H9 (cell line): Measurements from ENCODE around the gene ANKHD1. TPM values are rescaled to one million over a fixed set of nuclear protein-coding genes. Genes with fewer than 3 reads are reported as not detected.

Experiments used
- DNase-seq: peaks from one replicate; pipeline ENCODE4 v3.0.0-alpha.2; 2017
- H2AFZ ChIP-seq: one replicate; pipeline ENCODE4 v1.6.1; 2013; ENCODE audit warnings: mild to moderate bottlenecking, low read length, control low read depth, moderate library complexity
- H2AK5ac ChIP-seq: 2 replicates; pipeline ENCODE4 v1.6.1; 2013; ENCODE audit warnings: low read length, control low read depth, mixed read lengths; ENCODE audit not compliant: insufficient read length
- H2BK120ac ChIP-seq: one replicate; pipeline ENCODE4 v1.6.1; 2013; ENCODE audit warnings: low read depth, mild to moderate bottlenecking, low read length, control low read depth, inconsistent platforms; ENCODE audit not compliant: poor library complexity, severe bottlenecking
- H2BK12ac ChIP-seq: 2 replicates; pipeline ENCODE4 v1.6.1; 2013; ENCODE audit warnings: low read length, control low read depth, mixed read lengths, low read depth; ENCODE audit not compliant: insufficient read length
- H2BK15ac ChIP-seq: 2 replicates; pipeline ENCODE4 v1.6.1; 2013; ENCODE audit warnings: low read depth, low read length, control low read depth
- H2BK20ac ChIP-seq: one replicate; pipeline ENCODE4 v1.6.1; 2013; ENCODE audit warnings: low read depth, mild to moderate bottlenecking, low read length, control low read depth, inconsistent platforms; ENCODE audit not compliant: poor library complexity, severe bottlenecking
- H2BK5ac ChIP-seq: 2 replicates; pipeline ENCODE4 v1.6.1; 2013; ENCODE audit warnings: low read length, control low read depth, mixed read lengths; ENCODE audit not compliant: insufficient read length
- H3K14ac ChIP-seq: 2 replicates; pipeline ENCODE4 v1.6.1; 2013; ENCODE audit warnings: low read length, control low read depth; ENCODE audit not compliant: insufficient read depth
- H3K18ac ChIP-seq: 2 replicates; pipeline ENCODE4 v1.6.1; 2013; ENCODE audit warnings: low read depth, mild to moderate bottlenecking, mixed read lengths, low read length, control low read depth; ENCODE audit not compliant: insufficient read length
- H3K23ac ChIP-seq: 2 replicates; pipeline ENCODE4 v1.6.1; 2013; ENCODE audit warnings: low read length, control low read depth, mixed read lengths, low read depth; ENCODE audit not compliant: insufficient read length
- H3K23me2 ChIP-seq: 2 replicates; pipeline ENCODE4 v1.6.1; 2013; ENCODE audit warnings: low read depth, mild to moderate bottlenecking, mixed read lengths, low read length, control low read depth; ENCODE audit not compliant: insufficient read length, poor library complexity, severe bottlenecking
- H3K27ac ChIP-seq: 2 replicates; pipeline ENCODE4 v1.5.1; 2013; ENCODE audit warnings: low read length, control low read depth, mixed read lengths, low read depth; ENCODE audit not compliant: insufficient read length
- H3K27me3 ChIP-seq: 2 replicates; pipeline ENCODE4 v1.6.1; 2013; ENCODE audit warnings: low read length, control low read depth, inconsistent platforms; ENCODE audit not compliant: insufficient read depth
- H3K4ac ChIP-seq: 2 replicates; pipeline ENCODE4 v1.6.1; 2013; ENCODE audit warnings: low read depth, mild to moderate bottlenecking, control low read depth, inconsistent platforms, low read length, moderate library complexity
- H3K4me1 ChIP-seq: 2 replicates; pipeline ENCODE4 v1.6.1; 2013; ENCODE audit warnings: low read length, control low read depth, inconsistent platforms; ENCODE audit not compliant: insufficient read depth
- H3K4me2 ChIP-seq: 2 replicates; pipeline ENCODE4 v1.6.1; 2013; ENCODE audit warnings: low read length, control low read depth, mixed read lengths; ENCODE audit not compliant: insufficient read length, insufficient read depth
- H3K56ac ChIP-seq: 2 replicates; pipeline ENCODE4 v1.6.1; 2013; ENCODE audit warnings: low read depth, mild to moderate bottlenecking, mixed read lengths, low read length, control low read depth; ENCODE audit not compliant: insufficient read length
- H3K79me1 ChIP-seq: 2 replicates; pipeline ENCODE4 v1.6.1; 2013; ENCODE audit warnings: low read depth, mild to moderate bottlenecking, moderate library complexity, low read length, control low read depth, inconsistent platforms; ENCODE audit not compliant: insufficient read depth, poor library complexity, severe bottlenecking
- H3K79me2 ChIP-seq: 2 replicates; pipeline ENCODE4 v1.6.1; 2013; ENCODE audit warnings: low read length, control low read depth, inconsistent platforms; ENCODE audit not compliant: insufficient read depth
- H3K9ac ChIP-seq: 2 replicates; pipeline ENCODE4 v1.6.1; 2013; ENCODE audit warnings: low read length, control low read depth, mixed read lengths; ENCODE audit not compliant: insufficient read length; ENCODE audit errors: extremely low read depth
- H3K9me3 ChIP-seq: one replicate; pipeline ENCODE4 v1.6.1; 2013; ENCODE audit warnings: low read depth, low read length, inconsistent platforms; ENCODE audit not compliant: control insufficient read depth
- H3T11ph ChIP-seq: one replicate; pipeline ENCODE4 v1.6.1; 2013; ENCODE audit warnings: mild to moderate bottlenecking, low read length, control low read depth, inconsistent platforms
- H4K20me1 ChIP-seq: one replicate; pipeline ENCODE4 v1.6.1; 2013; ENCODE audit not compliant: control insufficient read depth, insufficient read length, insufficient read depth
- H4K5ac ChIP-seq: 2 replicates; pipeline ENCODE4 v1.6.1; 2013; ENCODE audit warnings: low read depth, mild to moderate bottlenecking, mixed read lengths, low read length, control low read depth; ENCODE audit not compliant: insufficient read length
- H4K8ac ChIP-seq: replicated peaks from 2 replicates; pipeline ENCODE4 v1.6.1; 2013; ENCODE audit warnings: low read length, control low read depth, mixed read lengths, low read depth; ENCODE audit not compliant: insufficient read length
- H4K91ac ChIP-seq: 2 replicates; pipeline ENCODE4 v1.6.1; 2013; ENCODE audit warnings: low read depth, mild to moderate bottlenecking, moderate library complexity, mixed read lengths, low read length, control low read depth; ENCODE audit not compliant: insufficient read length
- H3K27ac Mint-ChIP-seq, 3 experiments: 2 replicates in 2 of 3; 3 replicates in 1 of 3; pipeline ENCODE4 v1.8.0; 2020 to 2021; ENCODE audit warnings: mixed read lengths in 3 of 3, mild to moderate bottlenecking in 1 of 3, moderate library complexity in 1 of 3
- H3K27me3 Mint-ChIP-seq: 2 replicates; pipeline ENCODE4 v1.8.0; 2021; ENCODE audit warnings: low read depth, mild to moderate bottlenecking, moderate library complexity, mixed read lengths
- H3K36me3 Mint-ChIP-seq, 3 experiments: 2 replicates in 2 of 3; 3 replicates in 1 of 3; pipeline ENCODE4 v1.8.0; 2020 to 2021; ENCODE audit warnings: low read depth in 3 of 3, mixed read lengths in 3 of 3; ENCODE audit not compliant: insufficient read depth in 1 of 3
- H3K4me1 Mint-ChIP-seq, 2 experiments: 2 replicates each; pipeline ENCODE4 v1.8.0; 2020; ENCODE audit warnings: mixed read lengths in 2 of 2
- H3K4me3 Mint-ChIP-seq, 2 experiments: 2 replicates in 1 of 2; 3 replicates in 1 of 2; pipeline ENCODE4 v1.8.0; 2020 to 2021; ENCODE audit warnings: mild to moderate bottlenecking in 2 of 2, mixed read lengths in 2 of 2, moderate library complexity in 1 of 2
- H3K9me3 Mint-ChIP-seq, 2 experiments: 2 replicates in 1 of 2; 3 replicates in 1 of 2; pipeline ENCODE4 v1.8.0; 2020; ENCODE audit warnings: mild to moderate bottlenecking in 2 of 2, mixed read lengths in 2 of 2, moderate library complexity in 1 of 2
- CTCF ChIP-seq: fragments of 200-600 bp; sonication (generic); conservative IDR thresholded peaks from 3 replicates; pipeline ENCODE4 v1.8.0; 2021; ENCODE audit warnings: antibody characterized with exemption, mild to moderate bottlenecking
- WGBS: extraction: QIAGEN DNeasy Blood & Tissue Kit; methylation state at CpG from one replicate; pipeline ENCODE4 v1.1.7; 2013; ENCODE audit warnings: missing lambda C conversion rate, low lambda C conversion rate, mixed read lengths; ENCODE audit not compliant: insufficient read length; ENCODE audit errors: extremely low coverage; 5-methylcytosine and 5-hydroxymethylcytosine counted together
- total RNA-seq: library from RNA; stranded (reverse); gene quantifications from 2 replicates; pipeline ENCODE4 v1.2.1, GENCODE V29; 2021

The ANKHD1 gene
- total RNA-seq, 1 experiment from 2014 or later: 105 TPM

DNA sequence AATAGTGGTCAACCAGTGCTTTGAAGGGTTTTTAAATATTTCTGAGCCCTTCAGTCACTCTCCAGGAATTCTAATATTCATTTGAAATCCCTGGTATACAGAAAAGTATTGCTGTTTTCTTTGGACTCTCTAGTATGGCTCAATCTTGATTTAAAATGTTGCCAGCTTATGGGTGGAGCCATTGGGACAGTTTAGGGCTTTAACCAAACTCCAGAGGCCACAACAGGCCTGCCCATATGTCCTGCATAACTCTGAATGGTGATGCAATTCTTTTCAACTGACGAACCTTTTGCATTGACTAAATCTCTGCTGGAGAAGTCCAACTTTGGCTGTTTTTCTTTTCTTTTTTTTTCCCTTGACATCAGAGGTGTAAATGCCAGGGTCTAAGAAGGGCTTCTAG lies 10.3 kb upstream of the ANKHD1 start:
- no peak for TF ChIP-seq CTCF
- no peak overlapping the region for H3K27ac Mint-ChIP-seq
- no peak overlapping the region for H2BK12ac ChIP-seq
- H3K23me2 ChIP-seq: no peaks in the 10 kb centered on the region
- DNase-seq: no peak
- H4K5ac ChIP-seq: no peak overlapping the region
- no peak overlapping the region for H2AFZ ChIP-seq
- no peaks in the 10 kb centered on the region for H3K27me3 ChIP-seq
- H3K4me1 Mint-ChIP-seq: no peaks in the 10 kb centered on the region
- no peaks in the 10 kb centered on the region for H3K9me3 ChIP-seq
- H3K4me1 ChIP-seq: no peaks in the 10 kb centered on the region
- no peak overlapping the region for H3K4me3 Mint-ChIP-seq
- H2BK15ac ChIP-seq: no peak overlapping the region
- H3K4ac ChIP-seq: no peak overlapping the region
- H4K91ac ChIP-seq: no peak overlapping the region
- H2BK20ac ChIP-seq: no peak overlapping the region
- no peak overlapping the region for H3K23ac ChIP-seq
- no peaks in the 10 kb centered on the region for H4K20me1 ChIP-seq
- H4K8ac ChIP-seq: no peak overlapping the region
- H3T11ph ChIP-seq: no peak overlapping the region
- no peaks in the 10 kb centered on the region for H3K9me3 Mint-ChIP-seq
- no CpG with 5 or more reads among the region's 1 CpG for WGBS
- H3K79me1 ChIP-seq: no peaks in the 10 kb centered on the region
- no peak overlapping the region for H3K4me2 ChIP-seq
- H3K27me3 Mint-ChIP-seq: no peaks in the 10 kb centered on the region
- H3K56ac ChIP-seq: no peak overlapping the region
- H3K36me3 Mint-ChIP-seq: no peaks in the 10 kb centered on the region
- no peak overlapping the region for H3K9ac ChIP-seq
- H2BK5ac ChIP-seq: no peak overlapping the region
- H2BK120ac ChIP-seq: no peak overlapping the region
- H3K18ac ChIP-seq: no peak overlapping the region
- H3K14ac ChIP-seq: no peak overlapping the region
- H2AK5ac ChIP-seq: no peak overlapping the region
- no peak overlapping the region for H3K27ac ChIP-seq
- no peaks in the 10 kb centered on the region for H3K79me2 ChIP-seq
